ENCODE results near the gene C1orf167. TPM values are rescaled to one million over a fixed set of nuclear protein-coding genes. Genes with fewer than 3 reads are reported as not detected.

The C1orf167 gene
- total and polyA plus RNA-seq, 2 of the 8 experiments (the other 6 are each of a cell fraction or from before 2014, with no cell fraction given) = 0.70 to 1.3 TPM

GRCh38 chr1:11766429-11766776, 4.4 kb downstream of the C1orf167 start (continued):
- TF ChIP-seq TAF7 (optimal IDR thresholded peaks at IDR 0.05; ENCODE audit: borderline replicate concordance, low read depth, low read length) = no peak
- no peak for TF ChIP-seq SP4 (IDR thresholded peaks at IDR 0.05; ENCODE audit: low read length)
- no peak for TF ChIP-seq CREB1 (IDR thresholded peaks at IDR 0.05)
- TF ChIP-seq SIRT6 (IDR thresholded peaks at IDR 0.05; ENCODE audit: low read length) = no peak
